Neuronal stem cell (in vitro differentiated cells): ENCODE data around the gene TAF1B.
A peak's percentile ranks its signal among the peaks of the same experiment; 100 is the strongest.

ENCODE experiments used
- DNase-seq: peaks from one replicate; pipeline ENCODE4 v3.0.0-alpha.2; 2013; ENCODE audit warnings: low spot score
- H2AFZ ChIP-seq: one replicate; pipeline ENCODE4 v1.6.1; 2013; ENCODE audit warnings: mild to moderate bottlenecking, low read length, inconsistent platforms
- H2AK5ac ChIP-seq: 2 replicates; pipeline ENCODE4 v1.6.1; 2013; ENCODE audit warnings: low read depth, mild to moderate bottlenecking, inconsistent platforms, low read length, moderate library complexity, mixed read lengths
- H2BK120ac ChIP-seq: 2 replicates; pipeline ENCODE4 v1.6.1; 2013; ENCODE audit warnings: low read depth, mild to moderate bottlenecking, inconsistent platforms, low read length, moderate library complexity, mixed read lengths
- H2BK12ac ChIP-seq: one replicate; pipeline ENCODE4 v1.6.1; 2013; ENCODE audit warnings: low read length, inconsistent platforms
- H2BK15ac ChIP-seq: 2 replicates; pipeline ENCODE4 v1.6.1; 2013; ENCODE audit warnings: mild to moderate bottlenecking, low read length, inconsistent platforms, mixed read lengths
- H2BK5ac ChIP-seq: one replicate; pipeline ENCODE4 v1.6.1; 2013; ENCODE audit warnings: inconsistent platforms, mild to moderate bottlenecking, low read length, moderate library complexity
- H3K14ac ChIP-seq: one replicate; pipeline ENCODE4 v1.6.1; 2013; ENCODE audit warnings: low read length, inconsistent platforms
- H3K18ac ChIP-seq: 2 replicates; pipeline ENCODE4 v1.6.1; 2013; ENCODE audit warnings: low read length, inconsistent platforms
- H3K23ac ChIP-seq: 2 replicates; pipeline ENCODE4 v1.6.1; 2013; ENCODE audit warnings: low read depth, mild to moderate bottlenecking, mixed read lengths, low read length, inconsistent platforms; ENCODE audit not compliant: poor library complexity
- H3K27ac ChIP-seq: replicated peaks from 3 replicates; pipeline ENCODE4 v1.5.1; 2013; ENCODE audit warnings: low read length, inconsistent platforms
- H3K27me3 ChIP-seq, 3 experiments: 2 replicates each; pipeline ENCODE4 v1.6.1; 2013; ENCODE audit warnings: low read length in 3 of 3, mild to moderate bottlenecking in 2 of 3, inconsistent platforms in 1 of 3, low read depth in 1 of 3, mixed read lengths in 1 of 3, moderate library complexity in 1 of 3; ENCODE audit not compliant: control insufficient read depth in 3 of 3, insufficient read depth in 3 of 3
- H3K36me3 ChIP-seq, 2 donors: replicated peaks in 1 of 2; 2 replicates each; pipeline ENCODE4 v1.6.1; 2013; ENCODE audit warnings: low read length in 2 of 2; ENCODE audit not compliant: control insufficient read depth in 2 of 2, insufficient read depth in 2 of 2
- H3K4ac ChIP-seq: 2 replicates; pipeline ENCODE4 v1.6.1; 2013; ENCODE audit warnings: inconsistent platforms, mild to moderate bottlenecking, low read length, moderate library complexity
- H3K4me1 ChIP-seq, 2 donors: 1 replicate in 1 of 2; 2 replicates in 1 of 2; pipeline ENCODE4 v1.6.1; 2013; ENCODE audit warnings: low read length in 2 of 2, low read depth in 1 of 2; ENCODE audit not compliant: control insufficient read depth in 2 of 2, insufficient read depth in 1 of 2
- H3K4me2 ChIP-seq: one replicate; pipeline ENCODE4 v1.6.1; 2013; ENCODE audit warnings: mild to moderate bottlenecking, low read length, inconsistent platforms; ENCODE audit not compliant: insufficient read depth, poor library complexity, severe bottlenecking
- H3K4me3 ChIP-seq, 2 donors: 2 replicates each; pipeline ENCODE4 v1.5.1; 2013; ENCODE audit warnings: low read length in 2 of 2, mild to moderate bottlenecking in 2 of 2, inconsistent platforms in 1 of 2, moderate library complexity in 1 of 2
- H3K79me1 ChIP-seq: one replicate; pipeline ENCODE4 v1.6.1; 2013; ENCODE audit warnings: low read depth, mild to moderate bottlenecking, inconsistent platforms, low read length, moderate library complexity
- H3K9ac ChIP-seq: one replicate; pipeline ENCODE4 v1.6.1; 2013; ENCODE audit warnings: mild to moderate bottlenecking, low read depth, low read length, inconsistent platforms; ENCODE audit not compliant: poor library complexity
- H3K9me3 ChIP-seq, 2 donors: replicated peaks in 1 of 2; 2 replicates each; pipeline versions ENCODE3 to v1.6.1; 2013; ENCODE audit warnings: low read length in 2 of 2, mild to moderate bottlenecking in 2 of 2, inconsistent platforms in 1 of 2, low read depth in 1 of 2, mixed read lengths in 1 of 2, moderate library complexity in 1 of 2; ENCODE audit not compliant: control insufficient read depth in 2 of 2, insufficient read depth in 1 of 2
- H4K8ac ChIP-seq: one replicate; pipeline ENCODE4 v1.6.1; 2013; ENCODE audit warnings: low read depth, mild to moderate bottlenecking, inconsistent platforms, low read length, moderate library complexity
- H4K91ac ChIP-seq: one replicate; pipeline ENCODE4 v1.6.1; 2013; ENCODE audit warnings: low read length, low read depth, mild to moderate bottlenecking, inconsistent platforms; ENCODE audit not compliant: poor library complexity
- WGBS, 2 donors: extraction: QIAGEN DNeasy Blood & Tissue Kit; methylation state at CpG; one replicate each; pipeline ENCODE4 v1.1.7; 2013; ENCODE audit warnings: missing lambda C conversion rate in 2 of 2, mixed read lengths in 1 of 2; ENCODE audit not compliant: insufficient read length in 2 of 2, insufficient replicate concordance in 1 of 2; ENCODE audit errors: extremely low coverage in 2 of 2; 5-methylcytosine and 5-hydroxymethylcytosine counted together

The TAF1B gene

DNA sequence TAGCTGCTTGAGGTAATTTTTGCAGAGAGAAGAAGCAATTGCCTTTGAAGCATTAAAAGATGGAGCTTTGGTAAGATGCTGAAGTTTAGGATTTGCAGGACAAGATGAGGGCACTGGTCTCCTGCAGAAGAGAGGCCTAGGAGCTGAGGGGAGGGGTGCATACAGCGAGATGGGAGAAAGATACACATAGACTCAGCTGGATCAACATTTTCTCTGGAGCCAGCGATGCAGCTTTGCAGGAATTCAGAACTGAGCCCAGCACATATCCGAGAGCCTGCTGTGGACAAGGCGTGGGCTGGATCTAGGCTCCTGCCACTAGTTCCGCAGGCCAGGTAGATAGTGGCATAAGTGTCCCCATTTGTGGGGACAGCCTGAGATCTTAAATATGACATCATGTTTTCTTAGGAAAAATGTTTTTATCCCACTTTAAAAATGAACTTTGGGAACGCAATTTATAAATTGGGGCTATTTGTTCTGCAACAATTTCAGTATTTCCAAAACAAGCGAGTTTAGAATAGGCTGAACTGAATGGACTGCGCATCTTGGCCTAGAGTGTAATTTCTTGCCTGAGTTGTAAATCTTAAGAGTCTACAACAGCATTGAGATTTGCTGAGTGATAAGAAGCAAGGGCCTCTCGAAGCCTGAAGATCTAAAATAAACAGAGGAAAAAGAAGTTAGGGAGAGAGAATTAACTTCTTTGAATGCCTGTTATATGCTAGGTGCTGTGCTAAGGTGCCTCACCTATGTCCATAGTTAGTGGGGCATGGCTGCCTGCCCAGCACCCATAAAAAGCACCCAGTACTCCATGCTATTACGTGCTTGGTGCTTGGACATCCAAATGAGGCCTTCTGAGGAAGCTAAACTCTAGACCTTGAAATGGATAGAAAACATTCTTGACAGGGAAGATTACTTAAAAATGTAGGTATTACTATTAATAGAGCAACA is 125.6 kb downstream of the TAF1B start:
- H3K27me3 ChIP-seq: no peaks in the 10 kb centered on the region

DNA sequence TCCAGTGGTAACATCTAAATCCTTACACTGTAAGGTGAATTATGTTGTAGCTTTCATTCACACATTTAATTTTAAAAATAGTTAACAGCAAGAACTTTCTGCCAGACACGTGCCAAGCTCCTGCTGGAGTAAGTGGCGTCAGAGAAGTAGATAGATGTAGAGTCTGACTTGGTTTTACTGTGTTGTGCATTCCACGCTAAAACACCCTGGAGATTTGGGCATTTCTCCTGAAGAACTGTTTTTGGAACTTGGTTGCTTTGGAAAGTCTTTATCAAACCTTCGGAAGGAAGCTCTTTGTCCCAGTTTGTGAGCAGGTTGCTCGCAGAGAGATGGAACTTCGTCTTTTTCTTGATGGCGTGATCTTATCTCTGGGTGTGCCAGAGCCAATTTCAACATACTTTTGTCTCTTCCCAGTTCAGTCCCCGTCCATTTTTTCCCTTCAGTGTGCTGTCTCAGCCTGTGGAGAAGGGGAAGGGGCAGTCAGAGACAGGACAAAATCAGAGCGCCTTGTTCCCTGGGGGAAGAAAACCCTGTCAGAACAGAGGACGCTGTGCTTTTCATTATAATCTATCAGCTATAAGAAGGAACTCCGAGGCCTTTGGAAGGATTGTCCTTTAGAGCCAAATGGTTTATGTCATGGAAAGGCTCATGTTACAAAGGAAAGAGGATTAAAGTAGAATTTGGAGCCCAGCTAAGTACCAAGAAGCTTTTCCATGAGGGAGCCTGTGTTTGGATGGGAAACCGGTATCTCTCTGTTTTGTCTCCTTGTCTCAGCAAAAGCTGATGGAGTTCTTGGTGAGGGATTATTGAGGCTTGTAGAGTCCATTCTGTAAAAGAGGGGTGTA is 127.1 kb downstream of the TAF1B start:
- Histone ChIP-seq H3K27ac (peak overlapping the region; percentile 42), H3K4me3 (no peak overlapping the region)
- DNase-seq: no peak

More for the DNA sequence above, 125.6 kb downstream of the TAF1B start:
- H3K9ac ChIP-seq: no peak overlapping the region
- peaks cover 20 to 22% of the 10 kb centered on the region in 2 donors for H3K4me1 ChIP-seq
- no peak overlapping the region for H3K18ac ChIP-seq
- H2BK5ac ChIP-seq: no peak overlapping the region
- no peak overlapping the region for H3K23ac ChIP-seq
- WGBS, 2 donors: no CpG with 5 or more reads among the region's 10 CpGs
- H3K4ac ChIP-seq: no peak overlapping the region
- no peaks in the 10 kb centered on the region for H3K79me1 ChIP-seq
- no peak overlapping the region for H2BK12ac ChIP-seq
- H4K91ac ChIP-seq: no peak overlapping the region
- no peak overlapping the region for H4K8ac ChIP-seq
- DNase-seq: no peak
- H2BK15ac ChIP-seq: no peak overlapping the region
- H2BK120ac ChIP-seq: no peak overlapping the region
- H2AFZ ChIP-seq: peak overlapping the region; percentile 45
- peaks cover 0 to 2% of the 10 kb centered on the region in 2 donors for H3K36me3 ChIP-seq
- H3K4me2 ChIP-seq: no peak overlapping the region
- H3K27ac ChIP-seq: no peak overlapping the region
- H3K14ac ChIP-seq: no peak overlapping the region
- H3K9me3 ChIP-seq: no peaks in the 10 kb centered on the region
- H2AK5ac ChIP-seq: no peak overlapping the region
- no peak overlapping the region for H3K4me3 ChIP-seq

DNA sequence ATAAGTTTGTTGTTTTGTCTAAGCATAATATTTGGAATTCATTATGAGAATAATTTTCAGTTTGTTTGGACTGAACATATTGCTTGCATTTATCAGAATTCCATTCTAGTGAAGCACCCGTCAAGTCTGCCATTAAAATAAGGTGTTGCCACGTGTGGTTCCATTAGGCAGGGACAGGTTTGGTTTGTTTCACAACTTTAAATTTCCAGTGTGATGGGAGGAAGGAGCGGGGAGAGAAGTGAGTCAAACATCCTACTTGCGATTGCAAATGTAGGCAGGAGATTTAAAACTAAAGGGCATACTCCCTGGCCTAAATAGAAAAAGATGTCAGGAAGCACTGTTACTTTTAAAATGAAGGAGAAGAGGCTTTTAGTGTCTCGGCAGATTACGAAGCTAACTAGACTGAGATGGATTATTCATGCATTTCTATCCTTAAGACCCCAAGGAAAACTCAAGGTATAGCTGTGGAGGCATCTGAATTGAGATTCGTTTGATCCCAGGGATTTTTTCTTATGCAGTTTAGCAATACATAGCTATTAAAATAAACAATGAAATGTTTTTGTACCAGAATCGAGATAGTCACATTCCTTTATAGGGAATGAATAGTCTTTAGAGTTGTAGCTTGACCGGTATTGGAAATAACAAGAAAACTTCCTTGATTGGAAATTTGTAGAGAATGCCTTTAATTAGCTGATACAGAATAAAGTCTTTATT is 128.0 kb downstream of the TAF1B start:
- DNase-seq: no peak
- H3K4me3 ChIP-seq: no peak overlapping the region

More for the DNA sequence above, 127.1 kb downstream of the TAF1B start:
- Histone ChIP-seq H3K4me1 (peaks cover 20 to 22% of the 10 kb centered on the region in 2 donors), H2AFZ (no peak overlapping the region), H2BK15ac (no peak overlapping the region), H3K4ac (no peak overlapping the region), H3K79me1 (no peaks in the 10 kb centered on the region), H3K14ac (no peak overlapping the region), H2BK120ac (no peak overlapping the region), H3K18ac (no peak overlapping the region), H3K9me3 (no peaks in the 10 kb centered on the region), H2BK12ac (no peak overlapping the region), H3K36me3 (peaks cover 0 to under 1% of the 10 kb centered on the region in 2 donors), H3K27me3 (no peaks in the 10 kb centered on the region), H3K23ac (no peak overlapping the region), H2BK5ac (no peak overlapping the region), H3K9ac (no peak overlapping the region), H4K91ac (no peak overlapping the region), H3K4me2 (no peak overlapping the region), H2AK5ac (no peak overlapping the region), H4K8ac (no peak overlapping the region)
- WGBS, 2 donors: no CpG with 5 or more reads among the region's 12 CpGs

More for the DNA sequence above, 128.0 kb downstream of the TAF1B start:
- Histone ChIP-seq H3K9ac (no peak overlapping the region), H3K27me3 (no peaks in the 10 kb centered on the region), H3K14ac (no peak overlapping the region), H3K18ac (no peak overlapping the region), H3K9me3 (no peaks in the 10 kb centered on the region), H2BK120ac (no peak overlapping the region), H2BK15ac (no peak overlapping the region), H2BK5ac (no peak overlapping the region), H3K36me3 (no peaks in the 10 kb centered on the region), H2AFZ (no peak overlapping the region), H2AK5ac (no peak overlapping the region), H3K4me1 (peaks cover 20 to 22% of the 10 kb centered on the region in 2 donors), H4K91ac (no peak overlapping the region), H3K4me2 (no peak overlapping the region), H3K23ac (no peak overlapping the region), H3K27ac (no peak overlapping the region), H4K8ac (no peak overlapping the region), H3K4ac (no peak overlapping the region), H3K79me1 (no peaks in the 10 kb centered on the region), H2BK12ac (no peak overlapping the region)
- no CpG with 5 or more reads among the region's 9 CpGs for WGBS, 2 donors
